IMR-90 (cell line): Measurements from ENCODE around the gene THAP12. TPM values are rescaled to one million over a fixed set of nuclear protein-coding genes. Genes with fewer than 3 reads are reported as not detected.

Source experiments
- ATAC-seq: fragments of 200-7000 bp; cut with Tn5 transposase; 2 replicates; pipeline ENCODE4 v1.9.1; 2020; ENCODE audit warnings: low read depth, mild to moderate bottlenecking, moderate library complexity
- BruUV-seq: library from RNA; stranded (reverse); fragments of 400-500 nt; replicated peaks from 2 replicates; lab custom pipeline; 2021; lab: Mats Ljungman, UMichigan
- CTCF ChIA-PET: fragments of 300-600 bp; formaldehyde crosslinking; extraction: SDS; loops from one replicate; lab custom pipeline; 2021; ENCODE audit warnings: antibody characterized with exemption; lab: Yijun Ruan, JAX
- POLR2A ChIA-PET: fragments of 300-600 bp; sonication (Branson Sonifier 250); formaldehyde crosslinking; loops from one replicate; lab custom pipeline; 2022; ENCODE audit warnings: antibody characterized with exemption; ENCODE audit not compliant: unreplicated experiment; lab: Charles Lee
- DNase-seq: peaks from one replicate; pipeline ENCODE4 v3.0.0; 2013
- H2AFZ ChIP-seq: replicated peaks from 2 replicates; pipeline ENCODE3; 2013; ENCODE audit warnings: low read length, mild to moderate bottlenecking; ENCODE audit not compliant: poor library complexity
- H2AK5ac ChIP-seq: 2 replicates; pipeline ENCODE4 v1.6.1; 2013; ENCODE audit warnings: low read depth, low read length, inconsistent platforms
- H2AK9ac ChIP-seq: replicated peaks from 2 replicates; pipeline ENCODE3; 2013; ENCODE audit warnings: mild to moderate bottlenecking, low read depth, low read length, moderate library complexity; ENCODE audit not compliant: poor library complexity
- H2BK120ac ChIP-seq: 2 replicates; pipeline ENCODE4 v1.6.1; 2013; ENCODE audit warnings: low read depth, low read length, inconsistent platforms
- H2BK15ac ChIP-seq: 3 replicates; pipeline ENCODE4 v1.6.1; 2013; ENCODE audit warnings: low read depth, low read length, inconsistent platforms
- H2BK20ac ChIP-seq: 2 replicates; pipeline ENCODE4 v1.6.1; 2013; ENCODE audit warnings: low read depth, mild to moderate bottlenecking, inconsistent platforms, low read length, moderate library complexity
- H2BK5ac ChIP-seq: 2 replicates; pipeline ENCODE4 v1.6.1; 2013; ENCODE audit warnings: mild to moderate bottlenecking, low read depth, low read length, inconsistent platforms; ENCODE audit not compliant: poor library complexity, severe bottlenecking
- H3K14ac ChIP-seq: replicated peaks from 2 replicates; pipeline ENCODE4 v1.6.1; 2013; ENCODE audit warnings: low read depth, low read length, inconsistent platforms
- H3K18ac ChIP-seq: 2 replicates; pipeline ENCODE4 v1.6.1; 2013; ENCODE audit warnings: low read depth, low read length, control low read depth
- H3K23ac ChIP-seq: 2 replicates; pipeline ENCODE4 v1.6.1; 2013; ENCODE audit warnings: low read depth, low read length, inconsistent platforms
- H3K27ac ChIP-seq: 2 replicates; pipeline ENCODE4 v1.5.1; 2013; ENCODE audit warnings: mild to moderate bottlenecking, control low read depth, low read length; ENCODE audit not compliant: insufficient read depth
- H3K27me3 ChIP-seq: 2 replicates; pipeline ENCODE4 v1.6.1; 2013; ENCODE audit warnings: low read length; ENCODE audit not compliant: control insufficient read depth, insufficient read depth
- H3K36me3 ChIP-seq: 2 replicates; pipeline ENCODE4 v1.6.1; 2013; ENCODE audit warnings: low read length, mixed read lengths; ENCODE audit not compliant: control insufficient read depth, insufficient read depth
- H3K4ac ChIP-seq: 2 replicates; pipeline ENCODE4 v1.6.1; 2013; ENCODE audit warnings: low read depth, low read length, inconsistent platforms
- H3K4me1 ChIP-seq: 2 replicates; pipeline ENCODE4 v1.6.1; 2013; ENCODE audit warnings: low read length, mixed read lengths; ENCODE audit not compliant: control insufficient read depth, insufficient read depth
- H3K4me2 ChIP-seq: 2 replicates; pipeline ENCODE4 v1.6.1; 2013; ENCODE audit warnings: low read depth, mild to moderate bottlenecking, control low read depth, low read length, moderate library complexity
- H3K4me3 ChIP-seq: 2 replicates; pipeline ENCODE4 v1.5.1; 2013; ENCODE audit warnings: low read depth, mild to moderate bottlenecking, control low read depth, low read length, moderate library complexity; ENCODE audit not compliant: insufficient read depth
- H3K56ac ChIP-seq: 2 replicates; pipeline ENCODE4 v1.6.1; 2013; ENCODE audit warnings: low read length, inconsistent platforms; ENCODE audit not compliant: insufficient read depth; ENCODE audit errors: extremely low read depth
- H3K79me1 ChIP-seq, 2 experiments: 2 replicates each; pipeline ENCODE4 v1.6.1; 2013; ENCODE audit warnings: low read length in 2 of 2, inconsistent platforms in 1 of 2, low read depth in 1 of 2
- H3K9ac ChIP-seq: 2 replicates; pipeline ENCODE4 v1.6.1; 2013; ENCODE audit warnings: low read depth, low read length, control low read depth
- H3K9me1 ChIP-seq: 2 replicates; pipeline ENCODE4 v1.6.1; 2013; ENCODE audit warnings: low read length, inconsistent platforms; ENCODE audit not compliant: insufficient read depth
- H3K9me3 ChIP-seq: 2 replicates; pipeline ENCODE4 v1.6.1; 2013; ENCODE audit warnings: low read length; ENCODE audit not compliant: control insufficient read depth, insufficient read depth
- H4K20me1 ChIP-seq: 2 replicates; pipeline ENCODE4 v1.6.1; 2013; ENCODE audit warnings: low read length, inconsistent platforms; ENCODE audit not compliant: insufficient read depth
- H4K5ac ChIP-seq: 2 replicates; pipeline ENCODE4 v1.6.1; 2013; ENCODE audit warnings: mild to moderate bottlenecking, low read depth, low read length, control low read depth
- H4K8ac ChIP-seq, 2 experiments: 2 replicates each; pipeline ENCODE4 v1.6.1; 2013; ENCODE audit warnings: low read depth in 2 of 2, low read length in 2 of 2, control low read depth in 1 of 2, inconsistent platforms in 1 of 2
- H4K91ac ChIP-seq: 2 replicates; pipeline ENCODE4 v1.6.1; 2013; ENCODE audit warnings: low read depth, low read length, inconsistent platforms; ENCODE audit not compliant: insufficient read depth
- BHLHE40 ChIP-seq: fragments of 150-350 bp; IDR thresholded peaks from 2 replicates; pipeline ENCODE4 v1.6.1; 2016; ENCODE audit warnings: mild to moderate bottlenecking, low read depth, low read length
- MAFK ChIP-seq: IDR thresholded peaks from 2 replicates; pipeline ENCODE4 v1.6.1; 2012; ENCODE audit warnings: low read depth, low read length, improper control_type of control experiment
- MXI1 ChIP-seq: IDR thresholded peaks from 2 replicates; pipeline ENCODE4 v1.6.1; 2012; ENCODE audit warnings: low read depth, mild to moderate bottlenecking, low read length, moderate library complexity, borderline replicate concordance
- RAD21 ChIP-seq: IDR thresholded peaks from 2 replicates; pipeline ENCODE4 v1.6.1; 2012; ENCODE audit warnings: low read length, improper control_type of control experiment
- RCOR1 ChIP-seq: IDR thresholded peaks from 2 replicates; pipeline ENCODE4 v1.6.1; 2012; ENCODE audit warnings: mild to moderate bottlenecking, low read length, improper control_type of control experiment; ENCODE audit not compliant: insufficient replicate concordance
- RFX5 ChIP-seq: IDR thresholded peaks from 2 replicates; pipeline ENCODE4 v1.8.0; 2012; ENCODE audit warnings: low read depth, mild to moderate bottlenecking, low read length, moderate library complexity
- dilution Hi-C: fragments of 300-500 bp; cut with HindIII; formaldehyde crosslinking; loops from one replicate; pipeline ENCODE4 v1.14.3; 2018; ENCODE audit warnings: low sequenced_read_pairs; ENCODE audit not compliant: unreplicated experiment
- in situ Hi-C: fragments of 300-500 bp; cut with MboI; formaldehyde crosslinking; loops from 3 replicates; pipeline ENCODE4 v1.14.3; 2019; ENCODE audit warnings: low sequenced_read_pairs, inconsistent platforms, mixed read lengths
- intact Hi-C: fragments of 100-400 bp; cut with micrococcal nuclease; formaldehyde crosslinking; loops from 2 replicates; pipeline ENCODE4 v1.10.0; 2022
- polyA plus RNA-seq, 3 experiments: library from polyadenylated mRNA; depleted of rRNA; stranded (reverse); fragments of >200 nt; gene quantifications; 2 replicates each; pipeline ENCODE4 v1.2.3, GENCODE V29; 2012; ENCODE audit warnings: low replicate concordance in 1 of 3
- total RNA-seq: library from RNA; depleted of rRNA; stranded (reverse); fragments of >200 nt; gene quantifications from 2 replicates; pipeline ENCODE4 v1.2.3, GENCODE V29; 2012
- TF ChIP-seq, protein P1 (sequence below): conservative IDR thresholded peaks from 2 replicates; pipeline ENCODE4 v1.5.1; 2012; ENCODE audit warnings: mild to moderate bottlenecking, low read depth, low read length, improper control_type of control experiment
- TF ChIP-seq, protein P2 (sequence below): fragments of 150-350 bp; IDR thresholded peaks from 2 replicates; pipeline ENCODE4 v1.6.1; 2016; ENCODE audit warnings: low read depth, mild to moderate bottlenecking, low read length, moderate library complexity, borderline replicate concordance
- TF ChIP-seq, protein P3 (sequence below): fragments of 150-350 bp; IDR thresholded peaks from 2 replicates; pipeline ENCODE4 v1.6.1; 2017; ENCODE audit warnings: mild to moderate bottlenecking, antibody characterized with exemption, low read length, low read depth

THAP12 gene
- total and polyA plus RNA-seq, 2 of the 4 experiments (the other 2 are of a cell fraction): 25.1 to 27.3 TPM

DNA sequence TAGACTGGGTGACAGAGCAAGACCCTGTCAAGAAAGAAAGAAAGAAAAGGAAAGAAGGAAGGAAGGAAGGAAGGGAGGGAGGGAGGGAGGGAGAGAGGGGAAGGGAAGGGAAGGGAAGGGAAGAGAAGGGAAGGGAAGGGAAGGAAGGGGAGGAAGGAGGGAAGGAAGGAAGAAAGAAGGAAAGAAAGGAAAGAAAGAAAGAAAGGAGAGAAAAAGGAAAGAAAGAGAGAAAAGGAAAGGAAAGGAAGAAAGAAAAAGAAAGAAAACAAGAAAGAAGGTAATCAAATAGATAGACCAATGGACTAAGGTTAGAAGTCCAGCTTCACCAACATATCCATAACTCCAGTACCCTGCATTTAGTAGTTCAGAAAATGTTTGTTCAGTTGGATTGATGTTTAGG, 45.7 kb upstream of the THAP12 start:
- H4K8ac ChIP-seq: no peak overlapping the region
- H3K4me3 ChIP-seq: no peak overlapping the region
- H4K20me1 ChIP-seq: no peaks in the 10 kb centered on the region
- H2AFZ ChIP-seq: no peak overlapping the region
- no peak for TF ChIP-seq RCOR1
- no peak for TF ChIP-seq RAD21
- TF ChIP-seq, protein P1, sequence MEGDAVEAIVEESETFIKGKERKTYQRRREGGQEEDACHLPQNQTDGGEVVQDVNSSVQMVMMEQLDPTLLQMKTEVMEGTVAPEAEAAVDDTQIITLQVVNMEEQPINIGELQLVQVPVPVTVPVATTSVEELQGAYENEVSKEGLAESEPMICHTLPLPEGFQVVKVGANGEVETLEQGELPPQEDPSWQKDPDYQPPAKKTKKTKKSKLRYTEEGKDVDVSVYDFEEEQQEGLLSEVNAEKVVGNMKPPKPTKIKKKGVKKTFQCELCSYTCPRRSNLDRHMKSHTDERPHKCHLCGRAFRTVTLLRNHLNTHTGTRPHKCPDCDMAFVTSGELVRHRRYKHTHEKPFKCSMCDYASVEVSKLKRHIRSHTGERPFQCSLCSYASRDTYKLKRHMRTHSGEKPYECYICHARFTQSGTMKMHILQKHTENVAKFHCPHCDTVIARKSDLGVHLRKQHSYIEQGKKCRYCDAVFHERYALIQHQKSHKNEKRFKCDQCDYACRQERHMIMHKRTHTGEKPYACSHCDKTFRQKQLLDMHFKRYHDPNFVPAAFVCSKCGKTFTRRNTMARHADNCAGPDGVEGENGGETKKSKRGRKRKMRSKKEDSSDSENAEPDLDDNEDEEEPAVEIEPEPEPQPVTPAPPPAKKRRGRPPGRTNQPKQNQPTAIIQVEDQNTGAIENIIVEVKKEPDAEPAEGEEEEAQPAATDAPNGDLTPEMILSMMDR: no peak
- no peak for TF ChIP-seq BHLHE40
- TF ChIP-seq, protein P2, sequence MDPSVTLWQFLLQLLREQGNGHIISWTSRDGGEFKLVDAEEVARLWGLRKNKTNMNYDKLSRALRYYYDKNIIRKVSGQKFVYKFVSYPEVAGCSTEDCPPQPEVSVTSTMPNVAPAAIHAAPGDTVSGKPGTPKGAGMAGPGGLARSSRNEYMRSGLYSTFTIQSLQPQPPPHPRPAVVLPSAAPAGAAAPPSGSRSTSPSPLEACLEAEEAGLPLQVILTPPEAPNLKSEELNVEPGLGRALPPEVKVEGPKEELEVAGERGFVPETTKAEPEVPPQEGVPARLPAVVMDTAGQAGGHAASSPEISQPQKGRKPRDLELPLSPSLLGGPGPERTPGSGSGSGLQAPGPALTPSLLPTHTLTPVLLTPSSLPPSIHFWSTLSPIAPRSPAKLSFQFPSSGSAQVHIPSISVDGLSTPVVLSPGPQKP: no peak
- TF ChIP-seq, protein P3, sequence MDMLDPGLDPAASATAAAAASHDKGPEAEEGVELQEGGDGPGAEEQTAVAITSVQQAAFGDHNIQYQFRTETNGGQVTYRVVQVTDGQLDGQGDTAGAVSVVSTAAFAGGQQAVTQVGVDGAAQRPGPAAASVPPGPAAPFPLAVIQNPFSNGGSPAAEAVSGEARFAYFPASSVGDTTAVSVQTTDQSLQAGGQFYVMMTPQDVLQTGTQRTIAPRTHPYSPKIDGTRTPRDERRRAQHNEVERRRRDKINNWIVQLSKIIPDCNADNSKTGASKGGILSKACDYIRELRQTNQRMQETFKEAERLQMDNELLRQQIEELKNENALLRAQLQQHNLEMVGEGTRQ: no peak
- no peak for TF ChIP-seq RFX5
- TF ChIP-seq MXI1: no peak
- TF ChIP-seq MAFK: no peak
- no peak overlapping the region for H4K91ac ChIP-seq
- H3K27ac ChIP-seq: no peak overlapping the region
- in situ Hi-C loops: no loop called here
- no peak overlapping the region for H3K4me2 ChIP-seq
- no peak for ATAC-seq
- no peaks in the 10 kb centered on the region for H3K79me1 ChIP-seq
- H3K9ac ChIP-seq: no peak overlapping the region
- H3K56ac ChIP-seq: no peak overlapping the region
- ChIA-PET POLR2A (no interaction called here), CTCF (no interaction called here)
- no peak overlapping the region for H4K5ac ChIP-seq
- H2AK9ac ChIP-seq: no peak overlapping the region
- H3K9me3 ChIP-seq: no peaks in the 10 kb centered on the region
- no peak overlapping the region for H2BK5ac ChIP-seq
- H2BK15ac ChIP-seq: no peak overlapping the region
- H3K36me3 ChIP-seq: no peaks in the 10 kb centered on the region
- H2BK20ac ChIP-seq: no peak overlapping the region
- H3K23ac ChIP-seq: no peak overlapping the region
- H3K9me1 ChIP-seq: no peaks in the 10 kb centered on the region
- no peak overlapping the region for H2AK5ac ChIP-seq
- H3K14ac ChIP-seq: no peak overlapping the region
- H3K4ac ChIP-seq: no peak overlapping the region
- H3K4me1 ChIP-seq: no peaks in the 10 kb centered on the region
- intact Hi-C loops: no loop called here
- dilution Hi-C loops: no loop called here
- peaks cover 33% of the 10 kb centered on the region for H3K27me3 ChIP-seq
- H3K18ac ChIP-seq: no peak overlapping the region
- no peak overlapping the region for H2BK120ac ChIP-seq
- no peak for DNase-seq
- no TSS peak for BruUV-seq
